ENCODE results near the gene PLA2G4D. TPM values are rescaled to one million over a fixed set of nuclear protein-coding genes. Genes with fewer than 3 reads are reported as not detected.

Gene PLA2G4D
- polyA plus RNA-seq, 1 of the 3 experiments (the other 2 are of a cell fraction), result not detected

DNA sequence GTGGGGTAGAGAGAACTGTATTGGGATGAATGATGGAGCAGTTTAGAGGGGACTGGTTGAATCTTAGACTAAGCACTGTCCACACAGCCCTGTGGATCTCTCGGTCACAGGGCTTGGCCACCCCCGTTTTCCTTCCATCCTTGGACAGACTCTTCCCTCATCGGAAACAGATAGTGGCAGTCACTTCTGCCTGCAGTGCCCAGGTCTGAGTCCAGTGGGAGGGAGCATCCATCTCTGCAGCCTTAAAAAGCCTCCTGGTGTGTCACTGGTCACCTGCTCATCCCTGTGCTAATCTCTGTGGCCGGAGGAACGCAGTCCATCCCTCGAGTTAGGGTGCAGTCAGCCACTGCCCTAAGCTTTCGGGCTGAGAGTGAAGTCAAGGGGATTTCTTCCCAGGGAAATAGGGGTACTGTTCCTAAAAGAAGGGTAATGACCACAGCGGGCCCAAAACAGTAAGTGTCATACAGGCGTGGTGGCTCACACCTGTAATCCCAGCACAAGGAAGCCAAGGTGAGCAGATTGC is 32.0 kb downstream of the PLA2G4D start:
- POLR2A ChIA-PET, result no interaction called here
- Histone ChIP-seq H3K79me2 (ENCODE audit: insufficient read depth) (no peaks in the 10 kb centered on the region), H3K36me3 (replicated peaks in 1 of 2; ENCODE audit: control insufficient read depth in 1 of 2, insufficient read depth in 2 of 2, low read length in 1 of 2) (no peaks in the 10 kb centered on the region), H4K20me1 (ENCODE audit: insufficient read depth) (no peaks in the 10 kb centered on the region), H3K4me3 (ENCODE audit: low read depth in 2 of 2, low read length in 1 of 2) (no peak overlapping the region), H3K9ac (no peak overlapping the region), H2AFZ (ENCODE audit: low read depth) (no peak overlapping the region), H3K4me1 (ENCODE audit: control insufficient read depth in 1 of 2, insufficient read depth in 2 of 2, low read depth in 1 of 2, low read length in 1 of 2) (peaks cover 0 to 19% of the 10 kb centered on the region in 2 experiments; a peak in 1 of 4 replicates), H3K9me2 (no peaks in the 10 kb centered on the region), H3K27me3 (ENCODE audit: insufficient read depth) (0 out of 2 replicates have a peak, but pooled peaks cover 6% of the 10 kb centered on the region), H3K27ac (ENCODE audit: low read depth in 2 of 2, low read length in 1 of 2) (no peak overlapping the region), H3F3A (replicated peaks; ENCODE audit: insufficient read depth) (no peaks in the 10 kb centered on the region), H3K9me3 (no peaks in the 10 kb centered on the region), H3K4me2 (no peak overlapping the region)
- CTCF ChIA-PET, result interaction anchor here (0.6 to 17.2 kb wide), 10 partner anchors 22 to 534 kb away, joined by 3 to 293 read pairs (median 3); no protein-coding TSS in a partner anchor
- WGBS (ENCODE audit: low lambda C conversion rate), result 84% methylated on average over 9 of the region's 9 CpGs
- no peak for TF ChIP-seq YY1 (IDR thresholded peaks at IDR 0.05; ENCODE audit: low read depth)
- no peak for TF ChIP-seq RAD21 (IDR thresholded peaks at IDR 0.05; ENCODE audit: low read length)
- no peak for TF ChIP-seq FOXM1 (IDR thresholded peaks at IDR 0.05; ENCODE audit: low read depth)
- no peak for TF ChIP-seq GATA2 (CRISPR knock-in tag; IDR thresholded peaks at IDR 0.05)
- no peak for TF ChIP-seq MEF2A (IDR thresholded peaks at IDR 0.05; ENCODE audit: borderline replicate concordance, low read depth)
- no peak for TF ChIP-seq GABPA (IDR thresholded peaks at IDR 0.05; ENCODE audit: low read depth)
- no peak for TF ChIP-seq TEAD4 (IDR thresholded peaks at IDR 0.05; ENCODE audit: borderline replicate concordance, insufficient read depth)
- no peak for TF ChIP-seq EP300 (IDR thresholded peaks at IDR 0.05; ENCODE audit: borderline replicate concordance in 1 of 2, low read depth in 1 of 2, low read length in 1 of 2)
- TF ChIP-seq TAF1 (IDR thresholded peaks at IDR 0.05; ENCODE audit: borderline replicate concordance, low read depth, low read length), result no peak
- DNase-seq, result no peak

- no peak for DNase-seq
- no peak overlapping the region for H2AFZ ChIP-seq (ENCODE audit: low read depth)
- H3K36me3 ChIP-seq (replicated peaks in 1 of 2; ENCODE audit: control insufficient read depth in 1 of 2, insufficient read depth in 2 of 2, low read length in 1 of 2), result no peaks in the 10 kb centered on the region
- 56% methylated on average over 4 of the region's 5 CpGs for WGBS (ENCODE audit: low lambda C conversion rate)
- no peaks in the 10 kb centered on the region for H3K9me2 ChIP-seq
- POLR2A ChIA-PET, result no interaction called here
- no peaks in the 10 kb centered on the region for H3K79me2 ChIP-seq (ENCODE audit: insufficient read depth)
- no peak overlapping the region for H3K27ac ChIP-seq (ENCODE audit: low read depth in 2 of 2, low read length in 1 of 2)
- no peaks in the 10 kb centered on the region for H4K20me1 ChIP-seq (ENCODE audit: insufficient read depth)
- 0 out of 2 replicates have a peak, but pooled peaks cover 6% of the 10 kb centered on the region for H3K27me3 ChIP-seq (ENCODE audit: insufficient read depth)
- H3K9me3 ChIP-seq, result no peaks in the 10 kb centered on the region
- H3K4me3 ChIP-seq (ENCODE audit: low read depth in 2 of 2, low read length in 1 of 2), result no peak overlapping the region
- peaks cover 0 to 22% of the 10 kb centered on the region in 2 experiments; a peak in 1 of 4 replicates for H3K4me1 ChIP-seq (ENCODE audit: control insufficient read depth in 1 of 2, insufficient read depth in 2 of 2, low read depth in 1 of 2, low read length in 1 of 2)
- TF ChIP-seq, protein P1, sequence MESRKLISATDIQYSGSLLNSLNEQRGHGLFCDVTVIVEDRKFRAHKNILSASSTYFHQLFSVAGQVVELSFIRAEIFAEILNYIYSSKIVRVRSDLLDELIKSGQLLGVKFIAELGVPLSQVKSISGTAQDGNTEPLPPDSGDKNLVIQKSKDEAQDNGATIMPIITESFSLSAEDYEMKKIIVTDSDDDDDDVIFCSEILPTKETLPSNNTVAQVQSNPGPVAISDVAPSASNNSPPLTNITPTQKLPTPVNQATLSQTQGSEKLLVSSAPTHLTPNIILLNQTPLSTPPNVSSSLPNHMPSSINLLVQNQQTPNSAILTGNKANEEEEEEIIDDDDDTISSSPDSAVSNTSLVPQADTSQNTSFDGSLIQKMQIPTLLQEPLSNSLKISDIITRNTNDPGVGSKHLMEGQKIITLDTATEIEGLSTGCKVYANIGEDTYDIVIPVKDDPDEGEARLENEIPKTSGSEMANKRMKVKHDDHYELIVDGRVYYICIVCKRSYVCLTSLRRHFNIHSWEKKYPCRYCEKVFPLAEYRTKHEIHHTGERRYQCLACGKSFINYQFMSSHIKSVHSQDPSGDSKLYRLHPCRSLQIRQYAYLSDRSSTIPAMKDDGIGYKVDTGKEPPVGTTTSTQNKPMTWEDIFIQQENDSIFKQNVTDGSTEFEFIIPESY (IDR thresholded peaks at IDR 0.05; ENCODE audit: borderline replicate concordance, low read depth), result no peak
- no peak for TF ChIP-seq TEAD4 (IDR thresholded peaks at IDR 0.05; ENCODE audit: borderline replicate concordance, insufficient read depth)
- TF ChIP-seq, protein P2, sequence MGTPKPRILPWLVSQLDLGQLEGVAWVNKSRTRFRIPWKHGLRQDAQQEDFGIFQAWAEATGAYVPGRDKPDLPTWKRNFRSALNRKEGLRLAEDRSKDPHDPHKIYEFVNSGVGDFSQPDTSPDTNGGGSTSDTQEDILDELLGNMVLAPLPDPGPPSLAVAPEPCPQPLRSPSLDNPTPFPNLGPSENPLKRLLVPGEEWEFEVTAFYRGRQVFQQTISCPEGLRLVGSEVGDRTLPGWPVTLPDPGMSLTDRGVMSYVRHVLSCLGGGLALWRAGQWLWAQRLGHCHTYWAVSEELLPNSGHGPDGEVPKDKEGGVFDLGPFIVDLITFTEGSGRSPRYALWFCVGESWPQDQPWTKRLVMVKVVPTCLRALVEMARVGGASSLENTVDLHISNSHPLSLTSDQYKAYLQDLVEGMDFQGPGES (IDR thresholded peaks at IDR 0.05; ENCODE audit: low read depth, low read length), result no peak
- no peak for TF ChIP-seq FOXM1 (IDR thresholded peaks at IDR 0.05; ENCODE audit: low read depth)
- TF ChIP-seq TCF12 (IDR thresholded peaks at IDR 0.05), result no peak
- TF ChIP-seq PBX3 (IDR thresholded peaks at IDR 0.05), result no peak
- no peak for TF ChIP-seq GABPA (IDR thresholded peaks at IDR 0.05; ENCODE audit: low read depth)
- no peak for TF ChIP-seq RAD21 (IDR thresholded peaks at IDR 0.05; ENCODE audit: low read length)
- no peak for TF ChIP-seq EZH2phosphoT487 (IDR thresholded peaks at IDR 0.05; ENCODE audit: borderline replicate concordance, low read depth)
- TF ChIP-seq FOXJ3 (CRISPR knock-in tag; IDR thresholded peaks at IDR 0.05), result no peak
- no peak for TF ChIP-seq TAF1 (IDR thresholded peaks at IDR 0.05; ENCODE audit: borderline replicate concordance, low read depth, low read length)
- no peak for TF ChIP-seq POLR2AphosphoS5 (IDR thresholded peaks at IDR 0.05; ENCODE audit: low read depth, low read length)
- TF ChIP-seq, protein P3, sequence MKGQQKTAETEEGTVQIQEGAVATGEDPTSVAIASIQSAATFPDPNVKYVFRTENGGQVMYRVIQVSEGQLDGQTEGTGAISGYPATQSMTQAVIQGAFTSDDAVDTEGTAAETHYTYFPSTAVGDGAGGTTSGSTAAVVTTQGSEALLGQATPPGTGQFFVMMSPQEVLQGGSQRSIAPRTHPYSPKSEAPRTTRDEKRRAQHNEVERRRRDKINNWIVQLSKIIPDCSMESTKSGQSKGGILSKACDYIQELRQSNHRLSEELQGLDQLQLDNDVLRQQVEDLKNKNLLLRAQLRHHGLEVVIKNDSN (IDR thresholded peaks at IDR 0.05; ENCODE audit: borderline replicate concordance, low read depth), result no peak
- TF ChIP-seq GATA2 (CRISPR knock-in tag; IDR thresholded peaks at IDR 0.05), result no peak
- TF ChIP-seq SMC3 (IDR thresholded peaks at IDR 0.05; ENCODE audit: low read depth, low read length), result no peak
- no peak for TF ChIP-seq JUND (IDR thresholded peaks at IDR 0.05)
- TF ChIP-seq RXRA (IDR thresholded peaks at IDR 0.05; ENCODE audit: borderline replicate concordance, low read depth), result no peak
- no peak for TF ChIP-seq SIN3A (IDR thresholded peaks at IDR 0.05; ENCODE audit: borderline replicate concordance, low read depth, low read length)
- TF ChIP-seq ELF1 (IDR thresholded peaks at IDR 0.05), result no peak
- H3F3A ChIP-seq (replicated peaks; ENCODE audit: insufficient read depth), result no peaks in the 10 kb centered on the region
- H3K9ac ChIP-seq, result no peak overlapping the region
- no peak overlapping the region for H3K4me2 ChIP-seq
- CTCF ChIA-PET, result interaction anchor here (1.0 to 17.2 kb wide), 7 partner anchors 9 to 78 kb away, joined by 3 to 293 read pairs (median 9); no protein-coding TSS in a partner anchor
Measured at GRCh38 chr15:42060797-42061196, 33.6 kb downstream of the PLA2G4D start.

Measured in SK-N-SH (cell line).